ENCODE data around the gene KNTC1.
"Not testable (repeated sequence)": the region's sequence is repeated elsewhere in the genome, so short reads cannot be mapped to it uniquely, and the experiment has no call there.

The KNTC1 gene

DNA sequence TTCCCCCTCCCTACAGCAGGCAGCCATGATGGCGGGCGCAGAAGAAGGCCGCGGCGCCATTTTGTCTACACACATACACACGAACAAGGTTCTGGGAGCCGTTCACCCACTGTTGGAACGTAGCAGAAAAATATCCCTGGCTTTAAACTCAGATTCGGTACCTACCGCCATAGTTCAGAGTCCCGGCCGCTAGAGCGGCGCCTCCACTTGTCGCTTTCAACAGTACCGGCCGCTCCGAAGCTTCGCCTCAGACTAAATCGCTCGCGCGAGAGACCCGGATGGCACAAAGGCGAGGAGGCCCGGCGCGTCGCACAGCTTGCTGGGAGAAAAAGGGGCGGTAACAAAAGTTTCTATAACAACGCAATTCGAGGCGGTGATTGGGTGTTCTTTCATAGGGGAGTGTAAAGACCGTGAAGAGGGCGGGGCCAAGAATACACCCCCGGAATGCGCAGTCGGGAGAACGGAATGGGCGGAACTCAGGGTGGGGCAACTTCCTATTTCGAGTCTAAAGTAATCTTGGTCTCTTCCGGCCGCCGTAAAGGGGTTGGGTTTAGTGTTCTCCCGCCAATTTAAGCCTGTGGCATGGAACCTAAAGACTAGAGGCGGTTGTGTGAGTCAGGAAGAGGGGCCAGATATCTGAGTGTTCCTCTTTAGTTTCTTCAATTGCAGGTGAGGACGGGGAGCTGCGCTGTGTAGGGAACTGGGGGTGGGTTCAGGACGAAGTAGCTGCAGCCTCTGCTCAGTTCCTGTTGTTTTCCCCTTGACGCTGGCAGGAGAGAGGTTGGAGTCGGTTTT lies at the start of gene KNTC1, which contains the start of gene RSRC2:
KNTC1 (plus strand) TSS at position 567 of the 795 bp plus-strand sequence. CDS start 2,815 bp downstream, outside the sequence.
RSRC2 (minus strand) TSS at position 254 of the 795 bp plus-strand sequence; CDS start at position 171, 83 bp downstream.
- DNase-seq, result peak; percentile 99

GRCh38 chr12:122480753-122481152 lies 46.3 kb upstream of the KNTC1 start:
- no peak for DNase-seq

DNA sequence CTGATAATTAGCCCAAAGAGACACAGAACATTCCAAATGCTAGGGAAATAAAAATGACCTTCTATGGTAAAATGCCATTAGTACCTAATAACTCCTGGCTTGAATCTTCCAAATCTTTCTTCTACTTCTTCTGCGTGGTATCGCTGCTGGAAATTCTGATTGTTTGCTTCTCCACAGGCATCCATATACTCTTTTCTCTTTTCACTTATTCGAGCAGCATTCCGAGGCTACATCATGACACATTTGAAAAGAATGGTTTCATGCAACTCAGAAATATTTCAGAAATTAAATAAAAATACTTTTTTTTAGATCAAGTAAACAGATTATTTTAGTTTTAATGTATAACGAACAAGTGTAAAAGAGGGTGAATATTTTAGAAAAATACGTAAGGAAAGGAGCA lies 45.2 kb upstream of the KNTC1 start:
- DNase-seq, result no peak

GRCh38 chr12:122483969-122484368 lies 43.1 kb upstream of the KNTC1 start:
- no peak for DNase-seq

- not testable (repeated sequence) for DNase-seq
These were observed 42.7 kb upstream of the KNTC1 start for GRCh38 chr12:122484385-122484784.

- not testable (repeated sequence) for DNase-seq
These were observed 40.7 kb upstream of the KNTC1 start for GRCh38 chr12:122486360-122486759.

GRCh38 chr12:122486805-122487426 lies 40.1 kb upstream of the KNTC1 start:
- no peak for DNase-seq

DNA sequence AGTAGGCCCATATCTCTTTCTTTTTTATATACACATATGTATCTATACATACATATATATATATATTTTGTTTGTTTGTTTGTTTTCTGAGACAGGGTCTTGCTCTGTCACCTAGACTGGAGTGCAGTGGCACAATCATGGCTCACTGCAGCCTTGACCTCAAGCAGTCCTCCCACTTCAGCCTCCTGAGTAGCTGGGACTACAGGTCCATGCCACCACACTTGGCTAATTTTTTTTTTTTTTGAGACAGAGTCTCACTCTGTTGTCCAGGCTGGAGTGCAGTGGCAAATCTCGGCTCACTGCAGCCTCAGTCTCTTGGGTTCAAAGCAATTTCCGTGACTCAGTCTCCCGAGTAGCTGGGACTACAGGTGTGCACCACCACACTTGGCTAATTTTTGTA lies 39.2 kb upstream of the KNTC1 start:
- not testable (repeated sequence) for DNase-seq

DNA sequence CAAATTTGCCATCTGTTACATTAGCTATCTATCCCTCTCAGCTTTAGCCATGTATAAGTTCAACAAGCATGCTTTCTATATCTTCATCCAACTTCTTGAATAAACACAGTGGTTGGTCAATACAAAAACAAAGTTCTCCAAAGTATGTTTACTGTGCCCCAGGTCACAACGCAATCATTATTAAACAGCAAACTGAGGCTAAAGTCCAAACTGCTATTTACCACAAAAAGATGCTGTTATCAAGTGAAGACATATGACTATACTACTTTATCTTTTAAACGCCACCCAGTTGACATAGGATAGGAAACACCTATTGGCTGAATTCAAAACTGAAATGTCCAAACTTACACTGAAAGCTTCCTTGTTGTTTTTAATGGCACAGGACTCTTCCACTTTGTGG lies 38.0 kb upstream of the KNTC1 start:
- no peak for DNase-seq

DNA sequence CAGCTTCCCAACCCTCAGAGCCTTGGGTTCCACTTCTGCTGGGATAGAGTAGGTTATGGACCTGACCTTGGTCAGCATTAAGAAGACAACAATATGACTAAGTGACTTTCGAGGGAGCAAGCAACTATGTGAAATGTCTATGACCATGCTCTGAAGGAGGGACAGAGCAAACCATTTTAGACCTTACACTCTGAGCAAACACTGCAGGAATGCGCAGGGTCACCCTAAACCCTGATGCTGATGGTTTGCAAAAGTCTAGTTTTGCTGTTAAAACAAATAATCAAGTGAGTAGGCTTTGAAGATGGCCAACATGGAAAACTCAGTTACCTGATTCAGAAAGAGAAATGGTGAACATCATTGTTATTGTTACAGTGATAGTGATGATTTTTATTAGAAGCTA lies 35.1 kb upstream of the KNTC1 start:
- DNase-seq, result no peak

GRCh38 chr12:122493222-122493621 lies 33.8 kb upstream of the KNTC1 start:
- not testable (repeated sequence) for DNase-seq

DNA sequence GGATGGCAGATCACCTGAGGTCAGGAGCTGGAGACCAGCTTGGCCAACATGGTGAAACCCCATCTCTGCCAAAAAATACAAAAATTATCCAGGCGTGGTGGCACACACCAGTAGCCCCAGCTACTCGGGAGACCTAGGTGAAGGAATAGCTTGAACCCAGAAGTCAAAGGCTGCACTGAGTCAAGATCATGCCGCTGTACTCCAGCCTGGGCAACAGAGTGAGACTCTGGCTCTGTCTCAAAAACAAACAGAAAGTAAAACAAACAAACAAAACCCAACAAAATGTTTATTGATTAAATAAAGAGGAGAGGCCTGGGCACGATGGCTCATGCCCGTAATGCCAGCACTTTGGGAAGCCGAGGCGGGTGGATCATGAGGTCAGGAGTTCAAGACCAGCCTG lies 31.8 kb upstream of the KNTC1 start:
- DNase-seq, result no peak

GRCh38 chr12:122499991-122500684 lies 26.9 kb upstream of the KNTC1 start:
- peak; percentile 40 to 43 for DNase-seq

DNA sequence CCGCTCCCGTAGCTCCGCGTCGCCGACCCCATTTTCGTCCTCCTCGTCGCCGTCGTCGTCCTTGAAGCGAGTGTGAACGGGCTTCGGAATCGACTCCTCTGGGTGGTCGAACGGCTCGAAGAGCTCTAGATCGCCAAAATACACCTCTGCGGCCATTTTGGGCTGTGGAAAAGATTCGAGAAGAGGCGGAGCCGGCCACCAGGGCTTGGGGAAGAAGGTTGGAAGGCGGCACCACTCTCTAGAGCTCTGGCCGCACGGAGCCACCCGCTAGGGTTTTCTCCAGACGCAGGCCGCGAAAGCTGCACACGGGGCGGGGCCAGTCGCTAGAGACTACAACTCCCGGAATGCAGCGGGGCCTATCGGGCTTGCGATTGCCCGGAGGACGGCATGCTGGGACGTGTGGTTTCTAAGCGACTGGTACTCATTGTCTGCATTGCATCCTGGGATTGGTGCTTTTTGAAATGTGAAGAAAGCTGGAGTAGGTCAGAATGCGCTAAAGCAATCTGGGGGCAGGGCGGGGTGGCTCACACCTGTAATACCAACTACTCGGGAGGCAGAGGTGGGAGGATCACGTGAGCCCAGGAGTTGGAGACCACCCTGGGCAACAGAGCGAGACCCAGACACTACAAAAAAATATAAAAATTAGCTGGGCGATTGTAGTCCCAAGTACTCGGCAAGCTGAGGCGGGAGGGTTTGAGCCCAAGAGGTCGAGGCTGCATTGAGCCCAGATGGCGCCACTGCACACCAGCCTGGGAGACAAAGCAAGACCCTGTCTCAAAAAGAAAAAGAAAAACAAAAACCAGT lies 26.2 kb upstream of the KNTC1 start, which contains the start of gene ZCCHC8:
ZCCHC8 (minus strand) TSS at position 248 of the 804 bp plus-strand sequence; CDS start at position 156, 92 bp downstream.
- peak; percentile 98 to 99 for DNase-seq

DNA sequence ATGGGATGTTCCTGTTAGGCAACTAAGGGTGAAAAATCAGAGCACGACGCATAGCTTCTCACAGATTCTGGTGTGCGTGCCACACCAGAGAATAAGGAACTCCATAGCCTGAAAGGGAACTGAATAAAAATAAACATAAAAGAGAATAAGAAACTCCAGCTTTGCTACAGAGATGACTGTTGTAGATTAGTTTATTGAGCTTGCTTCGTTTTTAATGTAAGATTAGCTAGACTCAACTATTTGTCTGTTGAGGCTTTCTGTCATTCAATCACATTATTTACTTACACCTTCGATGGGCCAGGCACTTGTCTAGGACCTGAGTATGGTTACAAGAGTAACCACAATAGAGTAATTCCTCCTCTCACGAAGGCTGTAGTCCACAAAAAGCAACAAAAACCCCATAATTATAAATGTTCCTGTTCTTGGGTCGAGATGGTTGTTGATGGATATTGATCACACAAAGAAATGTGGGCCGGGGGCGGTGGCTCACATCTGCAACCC lies 25.5 kb upstream of the KNTC1 start:
- no peak for DNase-seq

DNA sequence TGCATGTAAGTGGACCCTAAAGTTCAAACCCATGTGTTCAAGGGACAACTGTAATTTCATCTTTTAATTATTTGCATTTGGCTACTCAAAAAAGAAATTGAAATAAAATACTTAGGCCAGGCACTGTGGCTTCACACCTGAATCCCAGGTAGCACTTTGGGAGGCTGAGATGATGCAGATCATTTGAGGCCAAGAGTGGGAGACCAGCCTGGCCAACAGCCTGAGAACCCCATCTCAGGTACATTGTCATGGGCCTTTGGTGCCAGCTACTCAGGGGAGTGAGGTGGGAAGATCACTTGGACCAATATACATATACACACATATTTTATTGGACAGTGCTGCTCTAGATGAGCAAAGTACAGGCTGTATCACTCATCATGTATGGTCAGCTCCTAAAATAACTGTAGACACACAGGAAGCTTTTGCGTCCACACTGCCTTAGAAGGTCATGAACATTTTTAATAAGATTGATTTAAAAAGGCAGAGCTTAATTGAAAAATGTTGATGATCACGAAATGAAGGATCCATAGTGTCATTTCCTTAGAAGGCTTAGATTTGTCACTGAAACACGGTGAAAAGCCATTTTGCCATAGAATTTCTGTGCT lies 23.8 kb upstream of the KNTC1 start:
- no peak for DNase-seq

- no peak for DNase-seq
These were observed 23.1 kb upstream of the KNTC1 start for GRCh38 chr12:122503783-122504590.

GRCh38 chr12:122505419-122506051 lies 21.5 kb upstream of the KNTC1 start:
- DNase-seq, result no peak

- no peak for DNase-seq
These were observed 20.6 kb upstream of the KNTC1 start for GRCh38 chr12:122506393-122506938.

- DNase-seq, result no peak
These were observed 18.9 kb upstream of the KNTC1 start for GRCh38 chr12:122508163-122508562.
